ENCODE results near the gene MAP2K2. TPM values are rescaled to one million over a fixed set of nuclear protein-coding genes. Genes with fewer than 3 reads are reported as not detected.

Gene MAP2K2
- total RNA-seq, 1 donor = 233 TPM

- Histone ChIP-seq H3K36me3 (ENCODE audit: insufficient read depth, low read length) (peaks cover 4% of the 10 kb centered on the region), H3K27ac (ENCODE audit: low read depth, low read length) (no peak overlapping the region), H3K4me2 (ENCODE audit: insufficient read depth, low read length) (peak overlapping the region; percentile 66), H3K4me1 (ENCODE audit: insufficient read depth, low read length) (peaks cover 11% of the 10 kb centered on the region), H3K9me3 (ENCODE audit: low read depth, low read length) (no peaks in the 10 kb centered on the region), H3K27me3 (ENCODE audit: insufficient read depth, low read length) (no peaks in the 10 kb centered on the region), H4K20me1 (ENCODE audit: insufficient read depth, low read length) (peaks cover 12% of the 10 kb centered on the region), H3K4me3 (ENCODE audit: insufficient read depth, low read length) (no peak overlapping the region), H3K79me2 (ENCODE audit: insufficient read depth, low read length) (peaks cover 21% of the 10 kb centered on the region), H2AFZ (ENCODE audit: low read length) (no peak overlapping the region)
- TF ChIP-seq CTCF (IDR thresholded peaks at IDR 0.05; ENCODE audit: extremely low read depth, low read depth, low read length) = no peak
- no peak for DNase-seq (ENCODE audit: insufficient read length, low spot score, missing footprints)
These were observed 55.6 kb downstream of the MAP2K2 start for GRCh38 chr19:4068047-4068966.

GRCh38 chr19:4067396-4068046 lies 56.4 kb downstream of the MAP2K2 start:
- H3K4me3 ChIP-seq (ENCODE audit: insufficient read depth, low read length) = peak overlapping the region; percentile 84
- no peak overlapping the region for H3K27ac ChIP-seq (ENCODE audit: low read depth, low read length)

GRCh38 chr19:4066682-4067395 lies 57.1 kb downstream of the MAP2K2 start, which contains the start of gene ZBTB7A:
TSS of gene ZBTB7A (minus strand) at chr19:4066899. CDS start at chr19:4055232, 11,667 bp downstream.
- Histone ChIP-seq H2AFZ (ENCODE audit: low read length) (no peak within 1 kb of the TSS), H3K27ac (ENCODE audit: low read depth, low read length) (no peak within 1 kb of the TSS), H3K36me3 (ENCODE audit: insufficient read depth, low read length) (peaks cover 12% of the 10 kb centered on the region)

More at GRCh38 chr19:4067396-4068046, 56.4 kb downstream of the MAP2K2 start:
- H3K27me3 ChIP-seq (ENCODE audit: insufficient read depth, low read length) = no peaks in the 10 kb centered on the region
- H3K36me3 ChIP-seq (ENCODE audit: insufficient read depth, low read length) = peaks cover 7% of the 10 kb centered on the region
- H3K9me3 ChIP-seq (ENCODE audit: low read depth, low read length) = no peaks in the 10 kb centered on the region
- H4K20me1 ChIP-seq (ENCODE audit: insufficient read depth, low read length) = peaks cover 20% of the 10 kb centered on the region
- no peak for DNase-seq (ENCODE audit: insufficient read length, low spot score, missing footprints)
- H3K4me1 ChIP-seq (ENCODE audit: insufficient read depth, low read length) = peaks cover 15% of the 10 kb centered on the region
- no peak for TF ChIP-seq CTCF (IDR thresholded peaks at IDR 0.05; ENCODE audit: extremely low read depth, low read depth, low read length)
- H3K79me2 ChIP-seq (ENCODE audit: insufficient read depth, low read length) = peaks cover 29% of the 10 kb centered on the region
- peak overlapping the region; percentile 66 for H3K4me2 ChIP-seq (ENCODE audit: insufficient read depth, low read length)
- H2AFZ ChIP-seq (ENCODE audit: low read length) = no peak overlapping the region

More at GRCh38 chr19:4066682-4067395, 57.1 kb downstream of the MAP2K2 start, which contains the start of gene ZBTB7A:
- H3K4me3 ChIP-seq (ENCODE audit: insufficient read depth, low read length) = peak within 1 kb of the TSS; percentile 84
- peaks cover 21% of the 10 kb centered on the region for H3K4me1 ChIP-seq (ENCODE audit: insufficient read depth, low read length)
- DNase-seq (ENCODE audit: insufficient read length, low spot score, missing footprints) = peak; percentile 98
- H3K4me2 ChIP-seq (ENCODE audit: insufficient read depth, low read length) = peak within 1 kb of the TSS; percentile 66
- no peak for TF ChIP-seq CTCF (IDR thresholded peaks at IDR 0.05; ENCODE audit: extremely low read depth, low read depth, low read length)
- H3K79me2 ChIP-seq (ENCODE audit: insufficient read depth, low read length) = peaks cover 36% of the 10 kb centered on the region
- no peaks in the 10 kb centered on the region for H3K9me3 ChIP-seq (ENCODE audit: low read depth, low read length)
- H4K20me1 ChIP-seq (ENCODE audit: insufficient read depth, low read length) = peaks cover 26% of the 10 kb centered on the region
- no peaks in the 10 kb centered on the region for H3K27me3 ChIP-seq (ENCODE audit: insufficient read depth, low read length)

Measured in osteoblast (primary cell).